CD4-positive, alpha-beta memory T cell (primary cell): Measurements from ENCODE around the gene ASTL. TPM values are rescaled to one million over a fixed set of nuclear protein-coding genes. Genes with fewer than 3 reads are reported as not detected.

Experiments
- CTCF ChIA-PET: fragments of 350-600 bp; sonication (Branson Sonifier 250); formaldehyde crosslinking; loops from one replicate; lab custom pipeline; 2021; ENCODE audit warnings: inconsistent platforms; ENCODE audit not compliant: partially characterized antibody; lab: Charles Lee
- POLR2A ChIA-PET: fragments of 350-600 bp; sonication (Branson Sonifier 250); formaldehyde crosslinking; loops from one replicate; lab custom pipeline; 2021; ENCODE audit not compliant: partially characterized antibody; lab: Charles Lee
- DNase-seq, 5 donors: peaks; one replicate each; pipeline versions ENCODE4 v3.0.0 to v3.0.0-alpha.2; 2020 to 2022; ENCODE audit warnings: mixed read lengths in 1 of 5
- H3K27ac ChIP-seq: one replicate; pipeline ENCODE4 v1.7.0; 2013; ENCODE audit warnings: low read depth, low read length
- H3K27me3 ChIP-seq: 2 replicates; pipeline ENCODE4 v1.7.0; 2013; ENCODE audit warnings: mild to moderate bottlenecking, low read length, moderate library complexity; ENCODE audit not compliant: insufficient read depth
- H3K36me3 ChIP-seq: 2 replicates; pipeline ENCODE4 v1.7.0; 2013; ENCODE audit warnings: mild to moderate bottlenecking, low read length, moderate library complexity; ENCODE audit not compliant: insufficient read depth
- H3K4me1 ChIP-seq: 2 replicates; pipeline ENCODE4 v1.7.0; 2013; ENCODE audit warnings: mild to moderate bottlenecking, low read length, moderate library complexity; ENCODE audit not compliant: insufficient read depth
- H3K4me3 ChIP-seq, 2 donors: one replicate each; pipeline ENCODE4 v1.7.0; 2013; ENCODE audit warnings: low read length in 2 of 2, mild to moderate bottlenecking in 1 of 2
- H3K9me3 ChIP-seq, 2 donors: one replicate each; pipeline ENCODE4 v1.7.0; 2013; ENCODE audit warnings: low read length in 2 of 2, control low read depth in 1 of 2; ENCODE audit not compliant: control insufficient read depth in 1 of 2
- H3K27ac Mint-ChIP-seq, 7 donors: one replicate each; pipeline ENCODE4 v1.8.0; 2020 to 2021; ENCODE audit warnings: mixed read lengths in 7 of 7, mild to moderate bottlenecking in 6 of 7, inconsistent platforms in 3 of 7, moderate library complexity in 3 of 7
- H3K27me3 Mint-ChIP-seq, 2 donors: one replicate each; pipeline ENCODE4 v1.8.0; 2020 to 2021; ENCODE audit warnings: mixed read lengths in 2 of 2
- H3K36me3 Mint-ChIP-seq, 2 donors: one replicate each; pipeline ENCODE4 v1.8.0; 2020 to 2021; ENCODE audit warnings: mixed read lengths in 2 of 2, inconsistent platforms in 1 of 2, mild to moderate bottlenecking in 1 of 2
- H3K4me1 Mint-ChIP-seq, 4 donors: one replicate each; pipeline ENCODE4 v1.8.0; 2020 to 2021; ENCODE audit warnings: mixed read lengths in 4 of 4, mild to moderate bottlenecking in 1 of 4
- H3K4me3 Mint-ChIP-seq, 8 donors: one replicate each; pipeline ENCODE4 v1.8.0; 2020 to 2021; ENCODE audit warnings: mixed read lengths in 8 of 8, mild to moderate bottlenecking in 7 of 8, moderate library complexity in 6 of 8, inconsistent platforms in 3 of 8
- H3K9me3 Mint-ChIP-seq, 8 donors: one replicate each; pipeline ENCODE4 v1.8.0; 2020 to 2021; ENCODE audit warnings: mixed read lengths in 8 of 8, mild to moderate bottlenecking in 5 of 8, inconsistent platforms in 3 of 8, moderate library complexity in 1 of 8
- intact Hi-C: fragments of 100-400 bp; cut with micrococcal nuclease; formaldehyde crosslinking; loops from one replicate; pipeline ENCODE4 v1.15.1; 2023
- polyA plus RNA-seq, 2 donors: library from polyadenylated mRNA; unstranded; fragments of 300-500 nt; fragmentation: Illumina TruSeq; gene quantifications; one replicate each; pipeline ENCODE4 v1.2.3, GENCODE V29; 2021
- total RNA-seq, 2 experiments: library from RNA; stranded (reverse); gene quantifications; one replicate each; pipeline ENCODE4 v1.2.3, GENCODE V29; 2021

The ASTL gene
- total and polyA plus RNA-seq, 4 experiments from 2014 or later = 0.48 to 1.3 TPM; not detected in 2

DNA sequence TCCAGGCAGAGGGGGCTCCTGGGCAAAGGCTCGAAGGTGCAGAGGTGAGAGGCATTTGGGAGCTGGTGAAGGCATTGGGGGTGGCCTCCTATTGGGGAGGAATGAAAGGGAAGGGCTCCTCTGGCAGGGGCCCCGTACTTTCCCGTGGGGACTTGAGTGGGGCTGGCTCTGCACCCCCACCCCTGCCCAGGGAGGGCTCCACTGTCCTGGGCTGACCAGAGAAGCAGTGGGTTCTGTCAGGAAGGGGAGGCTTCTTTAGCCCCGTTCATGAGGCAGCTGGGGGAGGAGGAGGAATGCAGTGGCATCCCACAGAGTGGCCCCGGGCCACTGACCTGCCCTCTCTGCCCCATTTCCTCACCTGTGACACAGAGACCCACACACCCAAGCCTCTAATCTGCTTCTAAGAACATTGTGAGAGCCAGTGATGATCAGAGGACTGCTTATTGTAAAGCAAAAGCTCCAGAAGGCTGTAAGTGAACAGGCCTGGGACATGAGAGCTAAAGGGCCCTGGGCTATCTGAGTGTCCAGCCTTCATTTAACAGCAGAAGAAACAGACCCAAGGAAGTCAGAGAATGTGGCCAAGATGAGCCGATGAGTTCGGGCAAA is 65.0 kb downstream of the ASTL start:
- H3K36me3 ChIP-seq = no peaks in the 10 kb centered on the region
- DNase-seq = no peak

More for the DNA sequence above, 65.0 kb downstream of the ASTL start:
- no peak overlapping the region for H3K4me3 Mint-ChIP-seq
- no peaks in the 10 kb centered on the region for H3K4me1 Mint-ChIP-seq
- no peak overlapping the region for H3K4me3 ChIP-seq
- H3K4me1 ChIP-seq = no peaks in the 10 kb centered on the region
- H3K36me3 Mint-ChIP-seq = peaks cover 0 to 6% of the 10 kb centered on the region in 2 donors
- peak overlapping the region in 1 of 7 donors; percentile 75 for H3K27ac Mint-ChIP-seq
- peaks cover 1 to 2% of the 10 kb centered on the region in 2 donors for H3K27me3 Mint-ChIP-seq
- H3K9me3 ChIP-seq = no peaks in the 10 kb centered on the region
- intact Hi-C loops = no loop called here
- CTCF ChIA-PET = interaction anchor here (1.2 kb wide), 1 partner anchor 51 kb away, joined by 3 read pairs; no protein-coding TSS in a partner anchor
- no peaks in the 10 kb centered on the region for H3K27me3 ChIP-seq
- POLR2A ChIA-PET = no interaction called here
- no peak overlapping the region for H3K27ac ChIP-seq
- peaks cover 0 to 28% (median 18%) of the 10 kb centered on the region in 8 donors for H3K9me3 Mint-ChIP-seq

Other genes with a start within 250 kb of the ASTL start
- 10 to 100 TPM; 82.4 to 93.4 TPM for gene ANKRD36C, start 146.7 kb downstream of the ASTL start, total RNA-seq
- gene ANKRD36C, start 146.7 kb downstream of the ASTL start, polyA plus RNA-seq = 10 to 100 TPM in 1 of 2 donors, 1 to 10 TPM in 1; 6.8 to 32.2 TPM
- 1 to 10 TPM; 2.9 to 3.3 TPM for gene GPAT2, start 103.6 kb downstream of the ASTL start, total RNA-seq
- 1 to 10 TPM; 3.6 to 6.3 TPM for gene GPAT2, start 103.6 kb downstream of the ASTL start, polyA plus RNA-seq
- not detected for gene ADRA2B, start 21.9 kb downstream of the ASTL start, total RNA-seq
- gene ADRA2B, start 21.9 kb downstream of the ASTL start, polyA plus RNA-seq = not detected
- 10 to 100 TPM; 33.4 to 34.6 TPM for gene DUSP2, start 6.9 kb upstream of the ASTL start, total RNA-seq
- gene DUSP2, start 6.9 kb upstream of the ASTL start, polyA plus RNA-seq = 100 to 1,000 TPM in 1 of 2 donors, 10 to 100 TPM in 1; 48.2 to 303 TPM
- 10 to 100 TPM; 84.9 to 92.9 TPM for gene STARD7, start 70.3 kb upstream of the ASTL start, total RNA-seq
- 100 to 1,000 TPM; 109 to 196 TPM for gene STARD7, start 70.3 kb upstream of the ASTL start, polyA plus RNA-seq
- gene TMEM127, start 127.5 kb upstream of the ASTL start, total RNA-seq = 10 to 100 TPM; 45.1 to 45.6 TPM
- gene TMEM127, start 127.5 kb upstream of the ASTL start, polyA plus RNA-seq = 10 to 100 TPM; 27.3 to 46.0 TPM
- 10 to 100 TPM; 78.3 to 87.3 TPM for gene CIAO1, start 127.7 kb upstream of the ASTL start, total RNA-seq
- 100 to 1,000 TPM in 1 of 2 donors, 10 to 100 TPM in 1; 94.3 to 111 TPM for gene CIAO1, start 127.7 kb upstream of the ASTL start, polyA plus RNA-seq
- gene SNRNP200, start 167.0 kb upstream of the ASTL start, total RNA-seq = 100 to 1,000 TPM; 225 to 227 TPM
- 10 to 100 TPM; 53.6 to 84.8 TPM for gene SNRNP200, start 167.0 kb upstream of the ASTL start, polyA plus RNA-seq
- gene ITPRIPL1, start 186.8 kb upstream of the ASTL start, total RNA-seq = 10 to 100 TPM; 11.5 to 11.7 TPM
- gene ITPRIPL1, start 186.8 kb upstream of the ASTL start, polyA plus RNA-seq = 10 to 100 TPM; 10.0 to 10.3 TPM
- 1 to 10 TPM; 5.4 to 7.7 TPM for gene NCAPH, start 197.3 kb upstream of the ASTL start, total RNA-seq
- gene NCAPH, start 197.3 kb upstream of the ASTL start, polyA plus RNA-seq = 1 to 10 TPM in 1 of 2 donors, under 1 TPM in 1; 0.20 to 1.2 TPM